NCI-H1417 (cell line): ENCODE measurements around the gene ATP8A2.

Experiments used
- DNase-seq, 3 experiments: peaks; one replicate each; lab custom pipeline; 2025; lab: John Stamatoyannopoulos, UW

The ATP8A2 gene

DNA sequence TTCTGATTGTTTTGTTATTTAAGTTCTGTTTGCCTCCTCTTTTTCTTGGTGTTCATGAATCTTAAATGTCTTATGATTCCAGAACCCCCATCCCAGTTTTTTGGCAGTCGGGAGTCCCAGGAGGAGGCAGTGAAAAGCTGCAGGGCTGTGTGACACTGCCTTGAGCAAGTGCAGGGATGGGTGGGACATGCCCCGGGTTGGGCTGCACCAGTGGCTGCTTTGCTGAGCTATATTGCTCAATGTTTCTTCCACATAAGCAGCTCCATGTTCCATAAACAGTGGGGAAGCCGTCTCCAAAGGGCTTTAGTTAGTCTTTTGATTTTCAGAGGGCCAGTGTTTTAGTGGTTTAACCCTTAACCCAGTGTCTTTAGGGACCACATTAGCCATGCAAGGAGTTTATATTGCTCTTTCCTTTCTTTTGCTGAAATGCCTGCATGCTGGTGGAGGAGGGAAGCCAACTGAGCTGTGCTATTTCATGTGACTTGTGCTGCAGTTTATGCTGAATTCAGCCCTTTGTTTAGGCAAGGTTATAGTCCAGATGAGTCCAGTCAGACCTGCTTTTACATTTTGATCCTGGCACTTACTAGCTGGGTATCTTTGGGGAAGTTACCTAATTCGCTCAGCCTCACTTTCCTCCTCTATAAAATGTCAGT, 13.1 kb downstream of the ATP8A2 start:
- DNase-seq, result no peak

DNA sequence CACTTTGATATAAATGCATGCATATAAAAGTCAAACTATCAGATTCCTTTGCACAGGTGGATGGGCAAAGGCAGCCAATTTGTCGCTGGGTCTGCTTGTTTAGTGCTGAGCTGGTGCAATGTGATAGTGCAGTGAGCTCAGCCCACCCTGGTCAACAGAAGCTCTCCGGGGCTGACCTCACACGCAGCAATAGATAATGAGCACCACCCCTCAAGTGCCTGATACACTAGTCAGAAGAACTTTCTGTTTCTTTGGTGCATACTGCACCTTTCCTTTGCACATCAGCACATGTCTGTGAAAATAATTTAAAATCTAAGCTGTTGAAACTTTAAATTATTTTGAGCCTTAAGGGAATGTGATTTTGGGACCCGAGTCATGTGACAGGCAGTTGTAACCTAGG, 20.2 kb downstream of the ATP8A2 start:
- no peak for DNase-seq

DNA sequence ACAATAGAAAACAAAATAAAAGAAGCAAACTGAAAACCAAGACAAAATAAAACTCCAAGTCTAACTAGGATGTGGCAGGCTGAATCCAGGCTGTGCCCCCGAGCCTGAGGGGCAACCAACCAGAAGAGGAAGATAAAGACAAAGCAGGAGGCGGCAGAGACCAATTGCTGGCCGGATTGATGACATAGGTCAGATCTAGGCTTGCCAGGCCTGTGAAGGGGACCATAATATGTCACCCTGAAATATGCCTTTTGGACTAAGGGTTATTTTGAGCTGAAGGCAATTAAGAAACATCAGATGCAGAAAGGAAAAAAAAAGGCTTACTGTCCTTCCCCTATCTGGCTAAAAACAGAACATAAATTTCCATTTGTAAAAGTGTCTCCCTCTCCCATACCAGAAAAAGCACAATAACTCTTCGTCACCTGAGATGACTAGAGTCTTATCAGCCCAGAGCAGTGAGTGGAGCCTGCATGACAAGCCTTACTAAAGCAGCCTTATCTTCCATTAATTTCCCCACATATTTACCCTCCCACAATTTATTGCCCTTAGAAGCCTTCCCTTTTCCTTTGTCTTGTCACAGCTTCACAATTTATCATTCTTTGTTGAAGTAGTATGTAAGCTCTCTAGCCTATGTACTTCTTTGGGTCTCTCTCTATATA, 22.8 kb downstream of the ATP8A2 start:
- DNase-seq, result no peak

DNA sequence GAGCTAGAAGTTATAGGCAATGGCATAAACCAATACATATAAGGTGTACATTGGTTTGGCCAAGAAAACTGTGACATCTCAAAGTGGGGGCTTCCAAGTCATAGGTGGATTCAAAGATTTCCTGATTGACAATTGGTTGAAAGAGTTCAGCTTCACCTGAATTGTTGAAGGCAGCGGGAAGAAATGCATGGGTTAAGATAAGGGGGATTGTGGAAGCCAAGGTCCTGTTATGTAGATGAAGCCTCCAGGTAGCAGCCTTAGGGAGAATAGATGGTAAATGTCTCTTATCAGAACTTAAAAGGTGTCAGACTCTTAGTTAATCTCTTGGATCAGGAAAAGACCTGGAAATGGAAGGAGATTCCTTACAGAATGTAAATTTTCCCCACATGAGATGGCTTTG, 26.0 kb downstream of the ATP8A2 start:
- no peak for DNase-seq

DNA sequence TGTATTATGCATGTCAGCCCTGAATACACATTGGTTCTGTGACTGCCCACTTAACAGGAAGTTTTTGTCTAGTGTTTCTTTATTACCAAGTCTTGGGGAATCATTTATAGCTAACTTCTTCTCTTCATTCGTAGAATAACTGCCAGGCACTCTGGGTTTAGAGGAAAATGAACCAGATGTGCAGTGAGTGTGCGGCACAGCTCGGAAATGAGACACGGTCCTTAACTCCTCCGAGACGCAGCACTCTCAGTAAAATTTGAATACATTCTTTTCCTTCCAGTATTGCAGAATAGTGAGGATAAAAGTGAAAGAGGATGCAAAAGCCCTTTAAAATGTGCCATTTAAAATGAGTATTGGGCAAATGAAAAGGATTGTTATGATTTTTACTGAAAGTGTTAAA, 29.2 kb downstream of the ATP8A2 start:
- no peak for DNase-seq

DNA sequence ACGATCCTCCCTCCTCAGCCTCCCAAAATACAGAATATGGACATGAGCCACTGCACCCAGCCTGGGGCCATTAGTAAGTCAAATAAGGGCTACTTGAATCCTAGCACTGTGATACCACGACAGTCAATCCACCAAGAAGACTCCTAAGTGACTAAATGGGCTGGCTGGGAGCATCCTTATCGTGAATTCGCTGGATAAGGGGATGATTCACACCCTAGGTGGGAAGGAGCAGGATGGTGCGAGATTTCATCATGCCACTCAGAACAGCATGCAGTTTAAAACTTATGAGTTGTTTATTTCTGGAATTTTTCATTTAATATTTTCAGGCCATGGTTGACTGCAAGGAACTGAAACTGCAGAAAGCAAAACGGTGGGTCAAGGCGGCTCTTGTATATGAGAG, 30.2 kb downstream of the ATP8A2 start:
- no peak for DNase-seq

DNA sequence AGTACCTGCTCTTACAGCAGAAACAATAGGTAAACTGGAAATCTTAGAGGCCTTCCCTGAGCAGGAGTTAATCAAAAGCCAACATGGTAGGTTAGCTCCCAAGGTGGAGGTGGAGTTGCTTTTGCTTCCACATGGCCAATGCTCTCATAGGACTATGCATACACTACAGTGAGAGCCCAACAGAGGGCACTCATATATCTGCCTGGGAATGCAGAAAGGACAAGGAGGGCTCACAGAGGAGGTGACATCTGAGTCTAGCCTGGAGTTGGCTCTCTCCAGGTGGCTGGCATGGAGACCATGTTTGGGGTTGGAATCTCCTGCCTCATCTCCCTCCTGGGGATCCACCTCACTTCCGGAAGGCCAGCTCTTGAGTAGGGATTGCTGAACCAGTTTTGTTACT, 34.6 kb downstream of the ATP8A2 start:
- DNase-seq, result peak in 2 of 3 experiments; percentile 20 to 40

DNA sequence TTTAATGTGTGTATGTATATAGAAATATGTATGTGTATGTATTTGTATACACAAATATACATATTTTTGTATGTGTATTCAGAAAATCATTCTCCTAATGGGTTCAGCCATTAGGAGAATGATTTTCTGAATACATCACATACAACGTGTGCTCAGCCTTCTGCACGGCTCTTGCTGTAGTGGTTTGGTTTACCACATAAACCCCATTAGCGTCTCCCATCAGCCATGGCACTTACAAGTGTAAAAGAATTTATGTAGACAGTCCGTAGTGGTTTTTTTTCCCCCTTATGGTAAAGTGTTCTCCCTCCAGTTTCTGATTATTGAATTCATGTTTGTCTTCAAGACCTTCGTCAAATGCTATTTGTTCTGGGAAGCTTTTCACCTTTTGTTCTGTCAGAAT, 38.2 kb downstream of the ATP8A2 start:
- no peak for DNase-seq

DNA sequence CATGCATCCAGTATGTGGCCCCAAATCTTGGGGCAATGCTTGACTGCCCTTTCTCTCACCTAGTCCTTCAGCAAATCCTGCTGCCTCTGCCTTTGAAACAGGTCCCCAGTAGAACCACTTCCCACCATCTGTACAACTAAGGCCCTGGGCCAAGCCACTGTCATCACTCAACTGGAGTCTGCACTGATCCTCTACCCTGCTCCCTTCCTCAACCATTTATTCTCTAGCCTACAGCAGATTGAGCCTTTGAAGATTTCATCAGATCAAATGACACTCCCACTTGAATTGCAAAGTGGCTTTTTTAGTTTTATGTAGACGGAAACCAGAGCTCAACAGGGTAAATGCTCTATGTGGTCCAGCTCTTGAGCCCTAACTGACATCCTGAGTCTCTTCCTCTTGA, 43.5 kb downstream of the ATP8A2 start:
- DNase-seq, result peak in 2 of 3 experiments; percentile 5 to 90

DNA sequence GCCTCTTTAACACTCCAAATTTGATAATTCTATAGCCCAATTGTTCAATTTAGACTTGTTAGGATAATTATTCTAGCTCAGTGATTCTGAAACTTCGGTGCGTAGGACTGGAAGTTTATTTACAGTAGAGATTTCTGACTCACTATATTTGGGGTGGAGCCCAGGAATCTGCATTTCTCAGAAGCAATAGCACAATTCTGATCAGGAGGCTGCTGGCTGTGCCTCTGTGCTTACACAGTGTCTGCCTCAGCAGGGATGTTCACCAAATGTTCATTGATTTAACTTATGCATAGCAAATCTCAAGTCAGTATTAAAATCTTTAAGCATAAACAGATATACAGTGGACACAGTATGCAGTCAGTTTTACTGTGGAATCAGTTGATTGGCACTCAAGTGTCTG, 45.8 kb downstream of the ATP8A2 start:
- peak in 1 of 3 experiments; percentile 0 for DNase-seq

DNA sequence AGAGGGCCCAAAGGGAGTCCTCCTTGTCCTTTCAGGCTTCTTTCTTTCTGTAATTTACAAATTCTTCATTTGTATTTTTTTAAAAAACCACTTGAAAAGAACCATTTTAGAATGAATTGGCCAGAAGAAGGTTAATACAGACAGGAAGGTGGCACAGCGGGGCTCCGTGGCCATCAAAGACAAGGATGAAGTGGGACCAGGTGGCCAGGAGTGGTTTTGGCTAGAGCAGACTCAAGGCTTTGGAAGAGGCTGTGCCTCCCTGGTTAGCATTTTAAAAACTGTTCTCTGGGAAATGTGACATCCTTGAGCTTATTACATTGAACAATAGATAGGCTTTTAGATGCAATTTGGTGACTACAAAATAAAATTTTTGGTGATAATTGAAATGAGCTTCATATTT, 48.4 kb downstream of the ATP8A2 start:
- peak; percentile 31 to 76 (median 42) for DNase-seq

DNA sequence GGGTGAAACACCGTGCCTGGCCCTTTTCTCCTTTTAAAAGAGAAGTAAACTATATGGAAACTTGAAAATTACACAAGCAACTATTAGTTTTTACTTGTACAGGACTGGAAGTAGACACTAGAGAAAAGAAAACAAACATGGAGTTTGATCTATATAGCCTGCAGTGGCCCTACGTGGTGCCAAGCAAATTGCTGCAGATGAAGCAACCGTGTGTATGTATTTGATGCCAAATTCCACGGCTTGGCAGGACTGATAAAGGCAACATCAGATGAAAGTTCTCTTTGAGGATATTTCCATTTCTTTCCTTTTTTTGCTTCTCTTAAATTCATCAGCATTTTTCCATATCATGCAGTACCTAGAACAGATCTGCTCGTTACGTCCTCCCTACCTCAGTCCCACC, 49.8 kb downstream of the ATP8A2 start:
- peak in 1 of 3 experiments; percentile 12 for DNase-seq

DNA sequence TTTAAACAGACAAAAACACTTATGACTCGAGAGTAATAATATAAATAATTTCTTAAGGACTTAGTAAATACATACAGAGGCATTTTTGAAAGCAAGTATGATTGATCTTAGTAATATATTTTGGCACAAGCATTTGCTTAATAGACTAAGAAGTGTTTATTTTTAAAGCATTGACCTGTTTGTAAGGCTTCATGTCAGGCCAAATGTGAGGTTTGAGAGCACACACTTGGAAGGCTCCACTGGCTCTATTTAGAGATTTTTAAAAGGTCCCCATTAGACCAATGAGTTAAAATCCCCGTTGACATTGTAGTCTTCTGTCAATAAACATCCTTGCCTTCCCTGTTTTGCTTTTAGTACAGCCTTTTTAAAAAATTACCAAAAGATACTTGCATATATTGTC, 50.4 kb downstream of the ATP8A2 start:
- peak in 1 of 3 experiments; percentile 35 for DNase-seq

DNA sequence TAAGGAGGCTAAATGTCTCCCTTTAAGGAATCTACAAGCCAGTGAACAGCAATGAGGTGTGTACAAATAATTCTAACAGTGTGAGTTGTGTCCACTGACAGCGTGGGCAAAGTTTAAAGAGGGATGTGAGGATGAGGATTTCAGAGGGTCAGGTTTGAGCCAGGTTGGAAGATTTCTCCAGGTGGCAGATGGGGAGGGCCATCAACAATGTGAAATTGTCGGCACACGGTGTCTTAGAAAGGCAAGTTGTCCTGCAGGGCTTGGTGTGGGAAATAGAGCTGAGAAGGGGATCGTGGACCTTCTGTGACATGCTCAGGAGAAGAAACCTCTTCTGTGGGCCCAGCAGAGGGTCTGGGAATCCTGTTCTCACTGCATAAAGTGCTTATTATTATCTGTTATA, 52.1 kb downstream of the ATP8A2 start:
- no peak for DNase-seq

DNA sequence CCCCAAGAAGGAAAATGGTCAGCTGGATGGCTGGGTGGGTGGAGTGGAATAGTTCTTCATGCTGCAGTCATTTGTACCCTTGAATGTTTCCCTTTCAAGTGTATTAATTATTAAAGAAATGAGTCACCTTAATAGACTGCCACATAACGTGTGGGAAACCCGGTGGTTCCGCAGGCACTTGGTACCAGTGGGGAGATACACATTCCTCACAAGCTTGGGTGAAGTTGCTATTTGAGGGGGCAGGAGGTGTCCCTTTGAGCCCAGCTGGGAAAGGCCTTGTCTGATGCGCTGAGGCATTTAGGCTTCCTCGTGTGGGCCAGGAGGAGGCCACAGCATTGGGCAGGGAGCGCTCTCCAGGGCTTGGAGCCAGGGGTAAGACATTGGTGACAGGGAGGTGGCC, 57.7 kb downstream of the ATP8A2 start:
- DNase-seq, result no peak

DNA sequence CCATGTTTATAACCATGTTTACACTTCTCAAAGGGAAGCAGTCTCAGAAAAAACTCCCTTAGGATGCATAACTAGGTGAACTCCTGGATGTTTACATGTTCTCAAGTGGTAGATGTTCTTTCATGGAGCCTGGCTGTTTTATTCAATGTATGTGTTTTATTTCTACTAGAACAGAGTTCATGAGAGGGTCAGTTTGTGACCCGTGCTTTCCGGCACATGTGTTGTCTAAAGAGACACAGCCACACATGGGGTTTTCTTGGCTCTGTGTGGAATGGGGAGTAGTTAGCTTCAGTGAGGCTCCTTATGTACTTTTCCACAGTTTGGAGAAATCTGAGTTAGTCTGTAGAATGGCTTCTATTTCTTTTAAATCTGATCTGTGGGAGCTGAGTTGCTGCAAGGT, 60.9 kb downstream of the ATP8A2 start:
- DNase-seq, result no peak

DNA sequence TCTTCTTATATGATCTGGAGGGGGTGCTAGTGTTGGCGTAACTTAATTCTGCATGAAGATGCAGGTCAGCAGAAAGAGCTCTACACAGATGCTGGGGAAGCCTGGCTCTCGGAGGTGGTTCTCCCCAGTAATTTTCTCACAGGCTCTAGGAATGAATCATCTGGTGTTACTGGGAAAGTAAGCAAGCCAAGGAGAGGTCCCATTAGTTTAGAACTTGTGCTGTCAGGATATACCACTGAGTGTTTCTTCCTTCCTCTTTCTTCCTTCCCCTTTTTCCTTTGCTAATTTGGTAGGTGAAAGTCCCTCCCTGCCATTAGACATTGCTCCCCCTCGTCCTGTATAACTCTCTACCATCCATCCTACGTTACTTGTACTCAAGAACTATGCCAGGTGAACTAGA, 68.3 kb downstream of the ATP8A2 start:
- DNase-seq, result no peak

DNA sequence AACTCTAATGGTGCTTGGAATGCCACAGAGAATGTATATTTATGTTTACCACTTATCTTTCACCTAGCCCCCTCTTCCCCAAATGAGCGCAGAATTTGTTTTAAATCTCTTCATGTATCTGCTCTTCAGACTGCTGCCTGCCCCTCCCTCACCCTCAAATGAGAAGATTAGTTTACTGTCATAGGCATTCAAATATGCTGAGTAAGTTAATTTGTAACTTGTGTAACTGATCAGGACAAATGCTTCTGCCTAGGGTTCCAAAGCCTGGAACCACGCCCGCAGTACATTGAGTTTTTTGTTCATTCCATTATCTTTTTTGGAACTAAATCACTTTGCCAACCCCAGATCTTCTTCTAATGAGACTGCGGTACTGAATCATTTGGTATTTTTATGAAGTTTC, 74.5 kb downstream of the ATP8A2 start:
- DNase-seq, result no peak

DNA sequence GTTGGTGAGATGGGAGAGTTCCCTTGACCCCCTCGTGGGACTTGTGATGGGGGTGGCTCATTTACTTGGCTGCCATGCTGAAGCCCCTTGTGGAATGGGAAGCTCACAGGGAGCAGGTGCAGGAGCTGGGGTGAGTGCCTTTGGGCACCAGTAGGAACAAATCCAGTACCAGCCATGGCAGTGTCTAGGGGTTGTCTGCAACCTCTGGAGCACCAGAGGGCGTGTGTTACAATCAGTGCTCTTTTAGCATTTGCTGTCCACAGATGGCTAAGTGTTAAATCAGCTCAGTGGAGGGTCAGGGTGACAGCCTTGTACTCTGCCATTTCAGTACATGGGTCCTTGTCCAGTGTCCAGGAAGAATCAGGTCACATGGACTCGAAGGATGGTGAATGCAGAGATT, 75.6 kb downstream of the ATP8A2 start:
- DNase-seq, result no peak

DNA sequence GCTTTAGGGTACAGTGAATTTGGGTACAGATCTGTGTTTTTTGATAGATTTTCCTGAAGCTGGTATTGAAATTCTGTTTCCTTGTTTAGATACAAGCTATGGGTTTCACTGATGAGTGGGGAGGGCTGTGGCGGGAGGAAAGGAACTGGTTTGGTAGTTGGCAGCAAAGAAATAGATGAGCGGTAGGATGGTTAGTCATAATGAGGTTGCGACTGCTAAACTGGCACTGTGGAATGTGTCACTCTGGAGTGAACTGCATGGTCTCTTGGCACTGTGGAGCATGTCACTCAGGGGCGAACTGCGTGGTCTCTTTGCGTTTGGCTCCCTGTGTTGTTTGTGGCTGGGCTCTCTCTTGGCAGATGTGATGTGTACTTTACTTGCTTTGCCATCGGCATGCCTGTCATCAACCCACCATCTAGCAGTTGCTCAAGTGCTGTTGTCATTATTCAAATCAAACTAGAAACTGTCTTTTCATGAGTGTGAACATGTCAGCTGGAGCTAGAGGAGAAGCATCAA, 82.1 kb downstream of the ATP8A2 start:
- no peak for DNase-seq

DNA sequence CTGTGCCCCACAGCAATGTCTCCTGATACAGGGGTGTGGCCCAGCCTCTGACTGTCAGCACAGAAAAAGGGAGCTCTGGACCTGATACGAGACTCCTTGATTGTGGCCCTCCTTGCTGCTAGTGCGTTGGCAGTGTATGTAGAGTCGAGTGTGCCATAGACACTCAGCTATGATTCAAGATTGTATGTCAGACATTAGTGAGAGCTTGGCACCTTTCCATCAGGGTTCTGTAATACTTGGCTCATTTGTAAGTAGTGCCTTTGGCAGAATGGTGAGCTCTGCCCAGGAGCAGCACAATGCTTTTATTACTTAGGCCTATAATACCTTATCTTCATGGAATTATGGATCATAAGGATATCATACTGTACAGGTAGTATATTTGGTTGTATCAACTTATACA, 83.4 kb downstream of the ATP8A2 start:
- DNase-seq, result peak in 2 of 3 experiments; percentile 3 to 35

DNA sequence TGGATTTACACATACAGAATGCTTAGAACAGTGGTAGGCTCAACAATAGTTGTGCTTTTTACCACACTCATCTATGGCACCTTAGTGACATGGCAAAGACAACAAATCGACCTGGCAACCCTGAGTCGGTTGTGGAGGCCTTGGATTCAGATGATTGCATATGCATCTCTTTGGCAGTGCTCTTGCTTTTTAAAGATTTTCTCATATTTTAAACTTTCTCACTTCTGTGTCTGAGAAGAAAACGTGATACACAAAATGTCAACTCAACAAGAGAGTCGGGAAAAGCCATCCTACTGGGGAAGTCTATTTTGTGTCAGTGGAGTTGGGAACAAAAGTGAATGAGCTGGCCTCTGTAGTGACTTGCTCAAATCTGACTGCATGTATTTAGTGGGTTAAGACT, 85.8 kb downstream of the ATP8A2 start:
- DNase-seq, result no peak

DNA sequence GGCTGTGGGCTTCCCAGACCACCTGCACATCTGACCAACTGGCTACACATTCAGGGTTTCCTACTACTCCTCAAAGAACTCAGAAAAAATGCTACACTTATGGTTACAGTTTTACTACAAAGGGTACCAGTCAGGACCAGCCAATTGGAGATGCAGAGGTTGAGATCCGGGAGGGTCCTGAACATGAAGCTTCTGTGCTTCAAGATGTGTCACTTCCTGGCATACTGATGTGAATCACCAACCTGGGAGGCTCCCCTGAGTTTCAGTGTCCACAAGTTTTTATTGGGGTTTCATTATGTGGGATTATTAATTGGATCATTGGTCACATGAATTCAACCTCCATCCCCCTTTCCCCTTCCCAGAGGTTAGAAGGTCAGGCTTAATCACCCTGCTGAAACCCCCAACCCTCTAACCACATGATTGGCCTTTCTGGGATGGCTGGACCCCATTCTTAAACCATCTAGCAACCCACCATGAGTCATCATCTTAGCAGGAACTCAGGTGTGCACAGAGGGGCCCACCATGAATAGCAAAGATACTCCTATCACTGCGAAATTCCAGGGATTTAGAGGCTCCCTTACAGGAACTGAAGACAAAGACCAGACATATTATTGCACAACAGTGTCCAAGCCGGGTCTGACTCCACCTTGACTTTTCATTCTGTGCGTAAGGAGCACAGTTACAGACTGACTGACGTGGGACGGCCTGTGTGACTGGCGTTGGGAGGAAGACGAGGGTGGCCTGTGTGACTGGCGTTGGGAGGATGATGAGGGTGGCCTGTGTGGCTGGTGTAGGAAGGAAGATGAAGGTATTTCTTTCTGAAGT, 90.7 kb downstream of the ATP8A2 start:
- DNase-seq, result no peak
